K562 (cell line): ENCODE results near the gene HPSE2.

Experiments
- ETS1 ChIP-seq: conservative IDR thresholded peaks from 2 replicates; pipeline ENCODE4 v1.6.1; 2011; ENCODE audit warnings: low read depth, mild to moderate bottlenecking, low read length; ENCODE audit not compliant: control insufficient read depth
- SMARCE1 ChIP-seq: fragments of 450-650 bp; IDR thresholded peaks from 2 replicates; pipeline ENCODE4 v1.7.1; 2016; ENCODE audit warnings: mild to moderate bottlenecking
- TF ChIP-seq, protein P1 (sequence below), 3 experiments: IDR thresholded peaks in 2 of 3; conservative IDR thresholded peaks in 1 of 3; 2 replicates each; pipeline ENCODE4 v1.5.1; 2011 to 2012; ENCODE audit warnings: low read length in 3 of 3, mild to moderate bottlenecking in 3 of 3, control low read depth in 2 of 3, improper control_type of control experiment in 1 of 3, inconsistent platforms in 1 of 3, low read depth in 1 of 3, mixed read lengths in 1 of 3, moderate library complexity in 1 of 3; ENCODE audit not compliant: insufficient read depth in 2 of 3

- TF ChIP-seq SMARCE1 (no peak), ETS1 (no peak)
- TF ChIP-seq, protein P1, sequence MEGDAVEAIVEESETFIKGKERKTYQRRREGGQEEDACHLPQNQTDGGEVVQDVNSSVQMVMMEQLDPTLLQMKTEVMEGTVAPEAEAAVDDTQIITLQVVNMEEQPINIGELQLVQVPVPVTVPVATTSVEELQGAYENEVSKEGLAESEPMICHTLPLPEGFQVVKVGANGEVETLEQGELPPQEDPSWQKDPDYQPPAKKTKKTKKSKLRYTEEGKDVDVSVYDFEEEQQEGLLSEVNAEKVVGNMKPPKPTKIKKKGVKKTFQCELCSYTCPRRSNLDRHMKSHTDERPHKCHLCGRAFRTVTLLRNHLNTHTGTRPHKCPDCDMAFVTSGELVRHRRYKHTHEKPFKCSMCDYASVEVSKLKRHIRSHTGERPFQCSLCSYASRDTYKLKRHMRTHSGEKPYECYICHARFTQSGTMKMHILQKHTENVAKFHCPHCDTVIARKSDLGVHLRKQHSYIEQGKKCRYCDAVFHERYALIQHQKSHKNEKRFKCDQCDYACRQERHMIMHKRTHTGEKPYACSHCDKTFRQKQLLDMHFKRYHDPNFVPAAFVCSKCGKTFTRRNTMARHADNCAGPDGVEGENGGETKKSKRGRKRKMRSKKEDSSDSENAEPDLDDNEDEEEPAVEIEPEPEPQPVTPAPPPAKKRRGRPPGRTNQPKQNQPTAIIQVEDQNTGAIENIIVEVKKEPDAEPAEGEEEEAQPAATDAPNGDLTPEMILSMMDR (IDR thresholded peaks at IDR 0.05 in 2 of 3, conservative IDR thresholded peaks at IDR 0.05 in 1 of 3; ENCODE audit: insufficient read depth in 2 of 3, low read depth in 1 of 3, low read length in 3 of 3), result no peak
Observed at GRCh38 chr10:98655492-98655891, 580.2 kb downstream of the HPSE2 start.
